Right forelimb (tissue), 1 donor: Measurements from ENCODE around the gene OR2T1.
"Not testable (repeated sequence)": the region's sequence is repeated elsewhere in the genome, so short reads cannot be mapped to it uniquely, and the experiment has no call there.

Experiments used
- DNase-seq: peaks from one replicate; pipeline ENCODE4 v3.0.0-alpha.2; 2018

The OR2T1 gene

GRCh38 chr1:248438668-248439067 is 35.8 kb downstream of the OR2T1 start:
- DNase-seq: not testable (repeated sequence)

GRCh38 chr1:248439283-248439682 is 36.4 kb downstream of the OR2T1 start:
- DNase-seq: not testable (repeated sequence)

- not testable (repeated sequence) for DNase-seq
These were observed 39.8 kb downstream of the OR2T1 start for GRCh38 chr1:248442500-248443277.

- not testable (repeated sequence) for DNase-seq
These were observed 41.8 kb downstream of the OR2T1 start for GRCh38 chr1:248444603-248445002.

- DNase-seq: not testable (repeated sequence)
These were observed 42.6 kb downstream of the OR2T1 start, which contains the start of gene OR2T2 for GRCh38 chr1:248445399-248445798. OR2T2 (plus strand) TSS chr1:248445637; CDS start chr1:248452798, 7,161 bp downstream.

DNA sequence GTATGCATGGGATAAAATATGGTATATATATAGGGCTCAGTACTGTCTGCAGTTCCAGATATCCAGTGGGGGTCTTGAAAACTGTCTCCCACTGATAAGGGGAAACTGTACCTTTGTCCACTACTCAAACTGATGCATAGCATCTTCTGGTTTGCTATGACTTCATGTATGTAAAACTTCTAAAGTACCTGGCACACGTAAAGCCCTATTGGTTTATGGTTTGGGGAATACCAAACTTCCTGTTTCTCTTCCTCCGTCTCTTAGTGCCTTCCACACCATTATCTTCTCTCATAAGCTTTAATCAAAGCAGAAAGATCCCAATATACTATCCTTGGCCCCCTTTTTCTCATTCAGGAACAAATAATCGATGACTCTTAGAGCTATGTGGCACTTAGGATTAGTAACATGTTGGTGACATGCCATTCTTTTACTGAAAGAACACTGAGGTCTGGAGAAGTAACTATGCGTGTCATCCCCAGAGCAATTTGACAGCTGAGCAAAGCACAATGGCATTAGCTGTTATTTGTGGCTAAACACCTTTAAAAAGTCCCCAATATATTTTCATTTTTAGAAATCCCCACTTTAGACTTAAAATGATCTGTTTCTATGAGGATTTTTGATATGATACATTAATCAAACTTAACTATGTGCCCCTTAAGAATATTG is 45.7 kb downstream of the OR2T1 start:
- not testable (repeated sequence) for DNase-seq

DNA sequence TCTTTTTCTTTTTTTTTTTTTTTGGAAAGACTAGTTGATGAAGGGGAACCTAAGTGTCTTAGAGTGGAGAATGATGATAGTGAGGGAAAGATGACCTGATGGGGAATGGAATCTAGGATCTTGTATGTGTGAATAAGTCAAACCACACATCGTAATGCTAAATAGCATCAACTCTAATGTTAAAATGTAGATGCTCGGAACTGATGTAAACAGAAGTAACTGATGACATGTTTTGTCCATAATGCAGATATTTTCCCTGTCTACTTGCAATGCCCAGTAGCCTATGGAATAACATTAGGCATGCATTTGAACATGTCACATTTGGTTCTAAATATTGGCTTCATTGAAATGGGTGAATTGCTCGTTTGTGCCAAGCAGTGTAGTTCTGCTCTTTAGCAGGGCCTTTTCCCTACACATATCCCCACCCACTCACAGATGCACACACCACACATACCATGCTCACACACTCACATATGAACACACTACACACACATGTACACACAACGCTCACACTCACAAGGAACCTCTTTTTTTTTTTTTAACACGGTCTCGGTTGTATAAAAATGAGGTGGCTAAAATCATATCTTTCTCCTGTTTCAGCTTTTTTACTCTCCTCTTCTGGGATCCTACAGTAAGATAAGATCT is 47.1 kb downstream of the OR2T1 start:
- not testable (repeated sequence) for DNase-seq

DNA sequence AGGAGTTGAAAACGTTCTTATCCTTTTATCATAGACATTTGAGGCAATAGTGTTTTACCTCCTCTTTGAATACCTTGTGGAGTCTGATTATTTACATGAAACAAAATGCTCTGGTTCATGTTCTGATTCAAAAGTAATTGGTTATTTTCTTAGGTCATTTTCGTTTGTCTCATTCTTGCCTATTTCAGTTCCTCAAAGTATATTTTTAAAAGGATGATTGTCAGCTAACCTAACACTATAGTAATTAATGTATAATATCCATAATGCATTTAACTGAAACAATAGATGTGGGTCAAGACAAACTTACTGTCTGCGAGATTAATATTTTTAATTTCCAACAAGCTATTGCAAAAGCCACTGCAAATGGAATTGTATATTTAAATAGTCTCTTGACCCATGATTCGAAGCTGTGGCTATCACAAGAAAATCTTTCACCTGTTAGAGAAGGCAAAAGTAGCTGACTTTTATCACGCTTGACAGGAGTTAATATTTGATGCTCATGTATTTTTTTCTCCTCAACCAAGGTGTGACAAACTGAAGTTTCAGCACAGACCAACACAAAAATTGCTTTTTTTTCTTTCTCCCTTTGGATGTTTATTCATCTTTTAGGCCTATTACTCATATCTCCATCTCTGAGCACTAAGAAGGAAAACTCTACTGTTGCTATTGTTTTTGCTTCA is 47.8 kb downstream of the OR2T1 start:
- DNase-seq: not testable (repeated sequence)

DNA sequence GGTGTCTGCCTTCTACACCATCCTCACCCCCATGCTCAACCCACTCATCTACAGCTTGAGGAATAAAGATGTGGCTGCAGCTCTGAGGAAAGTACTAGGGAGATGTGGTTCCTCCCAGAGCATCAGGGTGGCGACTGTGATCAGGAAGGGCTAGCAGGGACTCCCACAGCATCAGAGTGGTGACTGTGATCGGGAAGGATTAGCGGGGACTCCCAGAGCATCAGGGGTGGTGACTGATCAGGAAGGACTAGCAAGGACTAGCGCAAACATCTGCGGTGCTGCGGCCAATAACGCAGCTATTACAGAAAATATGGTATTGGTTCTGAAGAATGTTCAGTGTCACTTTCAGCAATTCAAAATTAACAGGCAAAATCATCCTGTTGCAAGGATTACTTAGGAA is 50.8 kb downstream of the OR2T1 start:
- not testable (repeated sequence) for DNase-seq

GRCh38 chr1:248455045-248455444 is 52.2 kb downstream of the OR2T1 start:
- not testable (repeated sequence) for DNase-seq

DNA sequence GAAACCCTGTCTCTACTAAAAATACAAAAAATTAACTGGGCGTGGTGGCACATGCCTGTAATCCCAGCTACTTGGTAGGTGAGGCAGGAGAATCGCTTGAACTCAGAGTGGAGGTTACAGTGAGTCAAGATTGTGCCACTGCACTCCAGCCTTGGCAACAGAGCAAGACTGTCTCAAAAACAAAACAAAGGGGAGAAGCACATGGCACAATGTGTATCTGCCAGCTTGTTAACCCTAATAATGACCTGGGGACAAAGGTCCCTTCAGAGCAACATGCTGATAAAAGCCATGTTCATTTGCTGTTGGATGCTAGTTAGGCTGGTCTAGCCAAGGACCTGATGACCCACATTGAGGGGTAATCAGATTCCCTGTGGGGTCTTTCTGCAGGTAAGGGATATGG is 53.8 kb downstream of the OR2T1 start:
- not testable (repeated sequence) for DNase-seq
